Kidney epithelial cell (primary cell): ENCODE results near the gene TTC3. TPM values are rescaled to one million over a fixed set of nuclear protein-coding genes. Genes with fewer than 3 reads are reported as not detected.

Experiments
- DNase-seq: peaks from one replicate; pipeline ENCODE4 v3.0.0-alpha.2; 2010; ENCODE audit warnings: low read depth
- H3K27me3 ChIP-seq: 2 replicates; pipeline ENCODE4 v1.6.0; 2011; ENCODE audit warnings: low read length; ENCODE audit not compliant: control insufficient read depth, insufficient read depth
- H3K36me3 ChIP-seq: 2 replicates; pipeline ENCODE4 v1.5.1; 2011; ENCODE audit warnings: low read length; ENCODE audit not compliant: control insufficient read depth, insufficient read depth
- H3K4me3 ChIP-seq: 2 replicates; pipeline ENCODE4 v1.5.1; 2011; ENCODE audit warnings: low read depth, mild to moderate bottlenecking, control low read depth, low read length
- CTCF ChIP-seq: IDR thresholded peaks from 2 replicates; pipeline ENCODE4 v1.5.1; 2011; ENCODE audit warnings: mild to moderate bottlenecking, moderate library complexity, low read length, control low read depth, inconsistent platforms; ENCODE audit not compliant: insufficient read depth, poor library complexity, severe bottlenecking
- total RNA-seq: library from RNA; depleted of rRNA; stranded (reverse); fragments of >200 nt; gene quantifications from 2 replicates; pipeline ENCODE4 v1.2.3, GENCODE V29; 2015

The TTC3 gene
- total RNA-seq, 1 donor from 2014 or later: 139 TPM

- TF ChIP-seq CTCF: no peak
- Histone ChIP-seq H3K27me3 (no peaks in the 10 kb centered on the region), H3K4me3 (no peak overlapping the region), H3K36me3 (no peaks in the 10 kb centered on the region)
- DNase-seq: no peak
Measured at GRCh38 chr21:37231671-37232070, 158.6 kb downstream of the TTC3 start.

DNA sequence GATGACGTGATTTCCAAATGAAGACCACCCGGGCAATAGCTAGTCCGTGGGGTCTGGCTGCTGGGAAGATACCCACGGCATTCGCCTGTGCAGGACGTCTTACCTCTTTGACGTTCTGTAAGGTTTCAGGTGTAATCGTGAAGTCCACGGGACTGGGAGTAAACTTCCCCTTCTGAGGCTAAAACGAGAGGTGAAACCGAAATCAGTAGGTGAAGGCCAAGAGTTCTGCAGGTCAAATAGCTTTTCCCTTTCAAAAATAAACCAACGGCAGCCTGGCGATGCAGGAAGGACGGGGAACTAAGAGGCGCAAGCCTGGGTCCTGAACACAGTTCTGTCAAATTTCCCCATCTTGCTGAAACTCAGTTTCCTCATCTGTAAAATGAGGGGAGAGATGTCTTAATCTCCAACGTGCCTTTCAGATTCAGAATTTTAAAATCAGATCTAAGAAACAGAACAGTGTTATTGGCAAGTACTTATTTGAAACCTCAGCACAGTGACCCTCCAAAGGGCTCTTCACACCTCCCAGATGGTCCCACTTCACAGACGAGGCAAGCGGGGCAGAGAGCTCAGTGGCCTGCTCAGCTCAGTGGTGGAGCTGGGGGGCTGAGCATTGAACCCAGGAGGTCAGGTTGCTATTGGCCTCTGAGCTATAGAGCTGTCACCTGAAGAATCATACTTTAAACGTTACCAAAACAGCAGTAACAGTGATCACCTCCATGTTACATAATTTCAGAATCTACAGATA is 159.4 kb downstream of the TTC3 start:
- Histone ChIP-seq H3K27me3 (no peaks in the 10 kb centered on the region), H3K4me3 (no peak overlapping the region), H3K36me3 (no peaks in the 10 kb centered on the region)
- DNase-seq: no peak
- TF ChIP-seq CTCF: no peak

DNA sequence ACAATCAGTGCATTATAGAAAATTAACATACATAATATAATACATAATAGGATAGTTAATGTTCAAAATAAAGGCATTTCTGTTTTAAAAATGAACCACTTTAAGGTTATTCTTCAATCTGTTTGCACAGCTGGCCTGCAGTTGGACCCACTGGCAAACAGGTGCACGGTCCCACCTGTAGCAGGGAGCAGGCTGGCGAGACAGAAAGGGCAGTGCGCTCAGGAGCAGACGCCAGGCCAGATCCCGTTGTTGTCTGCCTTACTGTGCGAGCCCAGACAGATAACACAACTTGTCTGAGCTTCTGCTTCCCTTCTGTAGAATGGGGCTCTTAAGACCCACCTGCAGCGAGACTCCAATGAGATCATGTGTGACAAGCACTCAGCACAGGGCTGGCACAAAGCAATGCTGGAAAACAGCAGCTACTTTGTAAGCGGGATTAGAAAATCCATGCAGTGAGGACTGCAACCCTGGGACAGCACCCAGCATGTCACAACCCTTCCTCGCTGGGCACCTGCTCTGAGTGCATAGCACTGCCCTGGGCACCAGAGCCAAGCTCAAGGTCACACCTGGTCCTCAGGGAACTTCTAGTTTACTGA is 160.6 kb downstream of the TTC3 start:
- TF ChIP-seq CTCF: no peak
- H3K4me3 ChIP-seq: no peak overlapping the region
- H3K27me3 ChIP-seq: no peaks in the 10 kb centered on the region
- DNase-seq: no peak
- H3K36me3 ChIP-seq: no peaks in the 10 kb centered on the region

- H3K4me3 ChIP-seq: no peak overlapping the region
- H3K36me3 ChIP-seq: no peaks in the 10 kb centered on the region
- no peak for TF ChIP-seq CTCF
- H3K27me3 ChIP-seq: no peaks in the 10 kb centered on the region
- DNase-seq: no peak
Measured at GRCh38 chr21:37237346-37237745, 164.3 kb downstream of the TTC3 start.

- no peaks in the 10 kb centered on the region for H3K27me3 ChIP-seq
- no peak for DNase-seq
- TF ChIP-seq CTCF: no peak
- no peaks in the 10 kb centered on the region for H3K36me3 ChIP-seq
- no peak overlapping the region for H3K4me3 ChIP-seq
Measured at GRCh38 chr21:37237764-37238163, 164.7 kb downstream of the TTC3 start.
